DND-41 (cell line): ENCODE results near the gene TTLL11.

ENCODE experiments used
- EZH2 ChIP-seq: IDR thresholded peaks from 3 replicates; pipeline ENCODE4 v1.6.1; 2012; ENCODE audit warnings: borderline replicate concordance, low read depth, mild to moderate bottlenecking, moderate library complexity, low read length, inconsistent platforms; ENCODE audit not compliant: severe bottlenecking
- TF ChIP-seq, protein P1 (sequence below): IDR thresholded peaks from 2 replicates; pipeline ENCODE4 v1.5.1; 2012; ENCODE audit warnings: borderline replicate concordance, low read length, moderate library complexity, mild to moderate bottlenecking; ENCODE audit not compliant: poor library complexity, severe bottlenecking; ENCODE audit errors: extremely low read depth

DNA sequence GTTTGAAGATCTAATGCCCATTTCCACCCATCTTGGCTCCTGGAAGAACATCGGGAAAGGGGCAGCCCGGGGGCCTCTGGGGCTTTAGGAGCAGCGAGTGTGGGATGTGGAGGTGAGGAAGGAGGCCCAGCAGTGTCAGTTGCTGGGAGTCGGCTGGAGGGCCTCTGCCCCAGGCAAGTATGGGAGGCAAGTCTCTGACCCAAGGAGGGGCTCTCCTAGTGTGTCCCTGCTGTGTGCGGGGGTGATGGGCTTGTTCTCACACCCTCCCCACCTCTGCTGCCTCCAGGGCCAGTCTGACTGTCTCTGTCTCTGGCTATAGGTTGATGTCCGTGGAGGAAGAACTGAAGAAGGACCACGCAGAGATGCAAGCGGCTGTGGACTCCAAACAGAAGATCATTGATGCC, 312.0 kb downstream of the TTLL11 start:
- TF ChIP-seq, protein P1, sequence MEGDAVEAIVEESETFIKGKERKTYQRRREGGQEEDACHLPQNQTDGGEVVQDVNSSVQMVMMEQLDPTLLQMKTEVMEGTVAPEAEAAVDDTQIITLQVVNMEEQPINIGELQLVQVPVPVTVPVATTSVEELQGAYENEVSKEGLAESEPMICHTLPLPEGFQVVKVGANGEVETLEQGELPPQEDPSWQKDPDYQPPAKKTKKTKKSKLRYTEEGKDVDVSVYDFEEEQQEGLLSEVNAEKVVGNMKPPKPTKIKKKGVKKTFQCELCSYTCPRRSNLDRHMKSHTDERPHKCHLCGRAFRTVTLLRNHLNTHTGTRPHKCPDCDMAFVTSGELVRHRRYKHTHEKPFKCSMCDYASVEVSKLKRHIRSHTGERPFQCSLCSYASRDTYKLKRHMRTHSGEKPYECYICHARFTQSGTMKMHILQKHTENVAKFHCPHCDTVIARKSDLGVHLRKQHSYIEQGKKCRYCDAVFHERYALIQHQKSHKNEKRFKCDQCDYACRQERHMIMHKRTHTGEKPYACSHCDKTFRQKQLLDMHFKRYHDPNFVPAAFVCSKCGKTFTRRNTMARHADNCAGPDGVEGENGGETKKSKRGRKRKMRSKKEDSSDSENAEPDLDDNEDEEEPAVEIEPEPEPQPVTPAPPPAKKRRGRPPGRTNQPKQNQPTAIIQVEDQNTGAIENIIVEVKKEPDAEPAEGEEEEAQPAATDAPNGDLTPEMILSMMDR: no peak
- no peak for TF ChIP-seq EZH2
